Peyer's patch (tissue), 4 donors: ENCODE measurements around the gene C1orf116. TPM values are rescaled to one million over a fixed set of nuclear protein-coding genes. Genes with fewer than 3 reads are reported as not detected.
A peak's percentile ranks its signal among the peaks of the same experiment; 100 is the strongest.

Experiments used
- DNase-seq, 3 donors: peaks; one replicate each; pipeline ENCODE4 v3.0.0-alpha.2; 2017 to 2019
- H3K27ac ChIP-seq, 4 donors: fragments of 200-600 bp; sonication (generic); one replicate each; pipeline ENCODE4 v1.5.1; 2016 to 2019
- H3K27me3 ChIP-seq, 2 donors: fragments of 200-600 bp; sonication (generic); one replicate each; pipeline ENCODE4 v1.5.1; 2019
- H3K36me3 ChIP-seq, 3 donors: fragments of 200-600 bp; sonication (generic); one replicate each; pipeline ENCODE4 v1.5.1; 2016 to 2019
- H3K4me1 ChIP-seq, 4 donors: fragments of 200-600 bp; sonication (generic); one replicate each; pipeline ENCODE4 v1.5.1; 2016 to 2019
- H3K4me3 ChIP-seq, 4 donors: fragments of 200-600 bp; sonication (generic); 1 replicate in 3 of 4; 2 replicates in 1 of 4; pipeline ENCODE4 v1.5.1; 2016 to 2019; ENCODE audit warnings: mild to moderate bottlenecking in 1 of 4
- H3K9me3 ChIP-seq, 4 donors: fragments of 200-600 bp; sonication (generic); one replicate each; pipeline ENCODE4 v1.5.1; 2016 to 2019; ENCODE audit warnings: mild to moderate bottlenecking in 1 of 4
- POLR2A ChIP-seq, 2 donors: fragments of 450-650 bp; IDR thresholded peaks; one replicate each; pipeline ENCODE4 v1.5.1; 2017; ENCODE audit warnings: antibody characterized with exemption in 2 of 2, mild to moderate bottlenecking in 2 of 2, moderate library complexity in 2 of 2
- total RNA-seq, 4 donors: library from RNA; depleted of rRNA; stranded (reverse); fragments of >200 nt; gene quantifications; one replicate each; pipeline ENCODE4 v1.1.0, GENCODE V29; 2016
- TF ChIP-seq, protein P1 (sequence below), 6 experiments: fragments of 450-650 bp in 4 of 6; fragments of 200-600 bp in 2 of 6; sonication (generic) in 1 of 6; IDR thresholded peaks; one replicate each; pipeline ENCODE4 v1.5.1; 2017 to 2019; ENCODE audit warnings: antibody characterized with exemption in 6 of 6, mild to moderate bottlenecking in 3 of 6, moderate library complexity in 1 of 6

The C1orf116 gene
- total RNA-seq, 4 donors from 2014 or later, result 4.1 to 72.3 (median 56.7) TPM

DNA sequence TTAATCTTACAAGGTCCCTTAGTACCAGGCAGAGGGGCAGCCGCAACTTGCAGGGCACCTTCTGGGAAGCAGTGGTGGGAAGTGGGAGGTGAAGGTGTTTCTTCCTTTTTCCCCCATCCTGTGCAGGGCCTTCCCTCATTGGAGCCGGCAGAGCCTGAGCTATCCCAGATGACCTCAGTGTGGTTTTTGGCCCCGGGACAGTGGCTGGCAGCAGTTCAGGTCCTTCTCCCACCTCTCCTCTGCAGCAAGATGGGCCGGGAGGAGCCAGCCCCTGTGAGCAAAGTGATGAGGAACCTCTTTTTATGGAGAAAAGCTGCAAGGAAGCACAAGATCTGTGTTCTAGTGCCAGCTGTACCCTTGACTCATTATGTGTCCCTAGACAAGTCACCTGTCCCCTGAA, 27.3 kb upstream of the C1orf116 start:
- TF ChIP-seq POLR2A (IDR thresholded peaks at IDR 0.05), result no peak
- TF ChIP-seq, protein P1, sequence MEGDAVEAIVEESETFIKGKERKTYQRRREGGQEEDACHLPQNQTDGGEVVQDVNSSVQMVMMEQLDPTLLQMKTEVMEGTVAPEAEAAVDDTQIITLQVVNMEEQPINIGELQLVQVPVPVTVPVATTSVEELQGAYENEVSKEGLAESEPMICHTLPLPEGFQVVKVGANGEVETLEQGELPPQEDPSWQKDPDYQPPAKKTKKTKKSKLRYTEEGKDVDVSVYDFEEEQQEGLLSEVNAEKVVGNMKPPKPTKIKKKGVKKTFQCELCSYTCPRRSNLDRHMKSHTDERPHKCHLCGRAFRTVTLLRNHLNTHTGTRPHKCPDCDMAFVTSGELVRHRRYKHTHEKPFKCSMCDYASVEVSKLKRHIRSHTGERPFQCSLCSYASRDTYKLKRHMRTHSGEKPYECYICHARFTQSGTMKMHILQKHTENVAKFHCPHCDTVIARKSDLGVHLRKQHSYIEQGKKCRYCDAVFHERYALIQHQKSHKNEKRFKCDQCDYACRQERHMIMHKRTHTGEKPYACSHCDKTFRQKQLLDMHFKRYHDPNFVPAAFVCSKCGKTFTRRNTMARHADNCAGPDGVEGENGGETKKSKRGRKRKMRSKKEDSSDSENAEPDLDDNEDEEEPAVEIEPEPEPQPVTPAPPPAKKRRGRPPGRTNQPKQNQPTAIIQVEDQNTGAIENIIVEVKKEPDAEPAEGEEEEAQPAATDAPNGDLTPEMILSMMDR (IDR thresholded peaks at IDR 0.05), result no peak
- Histone ChIP-seq H3K27ac (peak overlapping the region in 2 of 4 donors; percentile 21 to 47), H3K27me3 (no peaks in the 10 kb centered on the region), H3K36me3 (peaks cover 0 to 41% (median 0%) of the 10 kb centered on the region in 3 donors), H3K4me3 (no peak overlapping the region), H3K9me3 (no peaks in the 10 kb centered on the region), H3K4me1 (peaks cover 0 to 14% (median 6%) of the 10 kb centered on the region in 4 donors)
- DNase-seq, result no peak

DNA sequence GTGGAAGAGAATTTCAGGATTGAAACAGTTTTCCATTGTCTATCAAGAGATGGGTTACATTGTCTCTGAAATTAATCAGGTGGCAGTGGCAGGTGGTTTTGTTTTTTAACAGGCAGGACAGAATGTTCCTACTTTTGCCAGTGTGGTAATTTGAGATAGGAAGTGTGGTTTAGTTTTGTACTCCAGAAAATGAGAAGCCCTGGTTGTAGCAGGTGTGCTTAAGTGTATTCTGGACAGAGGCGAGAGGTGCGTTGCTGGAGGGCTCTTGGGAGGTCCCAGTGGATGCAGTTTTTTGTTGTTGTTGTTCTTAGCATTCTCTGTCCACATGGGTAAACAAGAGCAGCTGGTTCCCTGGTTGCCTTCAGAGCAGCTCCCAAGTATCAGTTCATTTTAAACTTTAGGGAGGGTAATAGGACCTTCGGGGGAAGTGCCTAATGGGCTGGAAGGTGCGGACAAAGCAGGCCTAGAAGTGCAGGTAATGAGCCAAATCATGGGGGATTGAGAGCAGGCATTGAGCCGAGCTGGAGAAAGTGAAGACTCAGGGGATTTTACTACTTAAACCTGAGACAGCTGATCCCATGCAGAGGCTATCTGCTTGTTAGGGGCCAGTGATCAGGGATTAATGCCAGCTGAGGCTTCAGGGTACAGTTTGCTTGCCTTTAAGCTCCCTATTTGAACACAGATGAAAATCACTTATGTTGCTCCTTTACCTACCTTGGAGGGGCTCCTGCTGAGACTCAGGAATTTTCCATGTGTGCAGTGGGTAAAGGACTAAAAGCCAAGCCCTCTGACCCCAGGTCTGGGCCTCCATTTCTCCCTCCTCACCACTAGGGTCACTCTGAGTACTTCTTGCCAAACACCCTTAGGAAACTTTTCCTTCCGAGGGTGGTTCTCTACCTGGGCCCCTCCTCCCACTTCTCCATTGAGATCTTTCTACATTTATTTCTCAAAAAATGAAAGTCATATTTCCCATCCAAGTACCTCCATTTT, 26.6 kb upstream of the C1orf116 start:
- Histone ChIP-seq H3K27ac (peak overlapping the region in 2 of 4 donors; percentile 29 to 47), H3K4me3 (no peak overlapping the region), H3K36me3 (peaks cover 0 to 34% (median 0%) of the 10 kb centered on the region in 3 donors), H3K4me1 (peaks cover 0 to 14% (median 6%) of the 10 kb centered on the region in 4 donors), H3K9me3 (no peaks in the 10 kb centered on the region), H3K27me3 (no peaks in the 10 kb centered on the region)
- peak in 1 of 3 donors; percentile 44 for DNase-seq
- TF ChIP-seq, protein P1 (IDR thresholded peaks at IDR 0.05), result no peak
- no peak for TF ChIP-seq POLR2A (IDR thresholded peaks at IDR 0.05)

DNA sequence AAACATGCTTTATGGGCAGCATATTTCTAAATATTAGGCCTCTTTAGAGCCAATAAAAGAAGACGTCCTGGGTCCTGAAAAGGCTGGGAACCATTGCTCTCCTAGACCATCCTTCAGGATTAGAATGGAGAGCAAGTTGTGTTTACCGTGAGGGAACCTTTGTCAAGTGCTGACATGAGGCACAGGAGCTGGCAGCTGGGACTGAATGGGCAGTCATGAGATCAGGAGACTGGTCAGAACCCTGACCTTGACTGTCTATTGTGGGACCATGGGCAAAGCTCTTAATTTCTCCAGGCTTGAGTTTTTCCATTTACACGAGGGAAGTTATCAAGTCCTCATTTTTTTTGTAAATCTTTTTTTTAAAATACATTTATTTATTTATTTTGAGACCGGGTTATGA, 25.7 kb upstream of the C1orf116 start:
- no peak for TF ChIP-seq POLR2A (IDR thresholded peaks at IDR 0.05)
- TF ChIP-seq, protein P1 (IDR thresholded peaks at IDR 0.05), result no peak
- Histone ChIP-seq H3K4me3 (no peak overlapping the region), H3K27me3 (no peaks in the 10 kb centered on the region), H3K9me3 (no peaks in the 10 kb centered on the region), H3K27ac (peak overlapping the region in 1 of 4 donors; percentile 8), H3K4me1 (peaks cover 0 to 14% (median 6%) of the 10 kb centered on the region in 4 donors), H3K36me3 (peaks cover 0 to 25% (median 0%) of the 10 kb centered on the region in 3 donors)
- DNase-seq, result no peak

DNA sequence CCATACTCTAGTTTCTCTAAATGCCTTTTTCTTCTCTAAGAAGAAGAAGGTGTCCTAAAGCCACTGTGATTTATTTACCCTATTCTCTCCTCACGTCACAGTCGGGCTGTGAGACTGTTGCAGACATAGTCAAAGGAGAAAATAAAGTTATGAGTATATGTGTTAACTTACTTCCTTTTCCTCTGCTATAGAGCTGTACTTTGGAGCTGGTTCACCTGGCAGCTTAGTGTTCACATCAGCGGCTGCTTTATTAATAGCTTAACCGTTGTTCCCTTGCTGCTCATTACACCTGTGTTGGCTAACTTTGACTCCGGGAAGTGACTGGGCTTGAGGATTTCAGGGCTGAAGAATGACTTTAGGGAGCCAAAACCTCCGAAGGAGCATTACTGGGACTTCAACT, 24.1 kb upstream of the C1orf116 start:
- Histone ChIP-seq H3K4me1 (peaks cover 0 to 20% (median 6%) of the 10 kb centered on the region in 4 donors), H3K36me3 (peaks cover 0 to 10% (median 0%) of the 10 kb centered on the region in 3 donors), H3K27ac (peak overlapping the region in 3 of 4 donors; percentile 67 to 91 (median 91)), H3K4me3 (peak overlapping the region in 2 of 4 donors; percentile 37 to 61), H3K27me3 (no peaks in the 10 kb centered on the region), H3K9me3 (no peaks in the 10 kb centered on the region)
- TF ChIP-seq POLR2A (IDR thresholded peaks at IDR 0.05), result peak; percentile 69 to 89
- TF ChIP-seq, protein P1 (IDR thresholded peaks at IDR 0.05), result no peak
- peak in 2 of 3 donors; percentile 54 to 77 for DNase-seq

DNA sequence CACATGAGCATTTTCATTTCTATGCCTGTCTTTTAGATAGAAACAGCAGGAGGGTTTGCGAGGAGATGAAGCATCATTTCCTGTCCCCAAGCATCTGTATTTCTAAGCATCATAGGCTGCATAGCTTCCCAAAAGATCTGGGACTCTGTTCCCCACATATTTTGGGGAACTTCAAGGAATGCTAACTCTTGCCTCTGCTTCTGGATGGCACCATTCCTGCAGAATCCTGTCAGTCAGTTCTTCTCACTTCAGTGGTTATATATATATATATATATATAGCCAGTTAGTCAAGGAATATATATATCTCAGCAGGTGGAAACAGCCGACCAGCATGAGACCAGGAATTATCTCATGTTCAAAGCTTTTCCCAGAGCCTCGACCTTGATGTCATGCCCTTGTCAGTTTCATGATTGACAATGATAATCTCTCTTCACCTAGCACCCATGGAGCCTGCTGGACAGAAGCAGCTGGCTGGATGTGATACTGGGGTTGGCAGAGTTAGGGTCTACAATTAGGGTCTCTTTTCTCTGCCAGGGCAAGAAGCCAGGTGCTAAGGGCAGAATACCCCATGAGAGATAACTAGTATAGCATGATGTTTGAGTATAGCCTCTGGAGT, 22.9 kb upstream of the C1orf116 start:
- peaks cover 0 to 20% (median 6%) of the 10 kb centered on the region in 4 donors for H3K4me1 ChIP-seq
- no peaks in the 10 kb centered on the region for H3K27me3 ChIP-seq
- H3K36me3 ChIP-seq, result peaks cover 0 to 1% (median 0%) of the 10 kb centered on the region in 3 donors
- no peaks in the 10 kb centered on the region for H3K9me3 ChIP-seq
- TF ChIP-seq POLR2A (IDR thresholded peaks at IDR 0.05), result no peak
- TF ChIP-seq, protein P1 (IDR thresholded peaks at IDR 0.05), result no peak
- H3K27ac ChIP-seq, result peak overlapping the region in 3 of 4 donors; percentile 67 to 91 (median 91)
- no peak for DNase-seq
- peak overlapping the region in 2 of 4 donors; percentile 32 to 61 for H3K4me3 ChIP-seq
